SK-N-SH (cell line): ENCODE data around the gene MRPL23. TPM values are rescaled to one million over a fixed set of nuclear protein-coding genes. Genes with fewer than 3 reads are reported as not detected.

ENCODE experiments used
- CTCF ChIA-PET: fragments of 300-600, 350-600 bp; formaldehyde crosslinking; extraction: SDS; loops from one replicate; lab custom pipeline; 2021; lab: Yijun Ruan, JAX
- POLR2A ChIA-PET: fragments of 350-600 bp; sonication (Branson Sonifier 250); formaldehyde crosslinking; extraction: SDS; loops from one replicate; lab custom pipeline; 2020; ENCODE audit warnings: antibody characterized with exemption, inconsistent platforms; lab: Yijun Ruan, JAX
- DNase-seq: peaks from one replicate; pipeline ENCODE4 v3.0.0; 2012
- H2AFZ ChIP-seq: fragments of 200-600 bp; sonication (generic); 2 replicates; pipeline ENCODE4 v1.8.1; 2016; ENCODE audit warnings: antibody characterized with exemption, mild to moderate bottlenecking, low read depth
- H3F3A ChIP-seq: fragments of 200-600 bp; sonication (generic); replicated peaks from 2 replicates; pipeline ENCODE3; 2016; ENCODE audit warnings: antibody characterized with exemption, mild to moderate bottlenecking; ENCODE audit not compliant: insufficient read depth
- H3K27ac ChIP-seq, 2 experiments: fragments of 200-500 bp in 1 of 2; fragments of 200-600 bp in 1 of 2; sonication (Bioruptor generic) in 1 of 2; sonication (generic), shearing (Covaris generic) in 1 of 2; 2 replicates each; pipeline versions ENCODE4 v1.5.1 to v1.6.1; 2014 to 2016; ENCODE audit warnings: low read depth in 2 of 2, inconsistent platforms in 1 of 2, low read length in 1 of 2, mild to moderate bottlenecking in 1 of 2, mixed read lengths in 1 of 2
- H3K27me3 ChIP-seq: fragments of 200-600 bp; sonication (generic), shearing (Covaris generic); 2 replicates; pipeline ENCODE4 v1.6.1; 2016; ENCODE audit warnings: mixed run types; ENCODE audit not compliant: insufficient read depth
- H3K36me3 ChIP-seq, 2 experiments: fragments of 200-500 bp in 1 of 2; fragments of 200-600 bp in 1 of 2; sonication (Bioruptor generic) in 1 of 2; sonication (generic) in 1 of 2; replicated peaks in 1 of 2; 2 replicates each; pipeline versions ENCODE3 to v1.5.1; 2014 to 2016; ENCODE audit warnings: low read length in 1 of 2, mild to moderate bottlenecking in 1 of 2; ENCODE audit not compliant: insufficient read depth in 2 of 2, control insufficient read depth in 1 of 2
- H3K4me1 ChIP-seq, 2 experiments: fragments of 200-500 bp in 1 of 2; fragments of 200-600 bp in 1 of 2; sonication (Bioruptor generic) in 1 of 2; sonication (generic), shearing (Covaris generic) in 1 of 2; 2 replicates each; pipeline versions ENCODE4 v1.5.1 to v1.6.1; 2014 to 2016; ENCODE audit warnings: low read depth in 1 of 2, low read length in 1 of 2, mixed run types in 1 of 2; ENCODE audit not compliant: insufficient read depth in 2 of 2, control insufficient read depth in 1 of 2
- H3K4me2 ChIP-seq: fragments of 200-600 bp; sonication (generic), shearing (Covaris generic); 2 replicates; pipeline ENCODE4 v1.6.1; 2017; ENCODE audit warnings: mixed run types
- H3K4me3 ChIP-seq, 2 experiments: fragments of 200-500 bp in 1 of 2; fragments of 200-600 bp in 1 of 2; sonication (Bioruptor generic) in 1 of 2; sonication (generic), shearing (Covaris generic) in 1 of 2; 2 replicates each; pipeline versions ENCODE4 v1.5.1 to v1.8.1; 2014 to 2016; ENCODE audit warnings: low read depth in 2 of 2, inconsistent platforms in 1 of 2, low read length in 1 of 2, mild to moderate bottlenecking in 1 of 2, mixed read lengths in 1 of 2, moderate library complexity in 1 of 2
- H3K79me2 ChIP-seq: fragments of 200-600 bp; sonication (generic); 2 replicates; pipeline ENCODE4 v1.8.1; 2017; ENCODE audit warnings: mild to moderate bottlenecking; ENCODE audit not compliant: insufficient read depth
- H3K9ac ChIP-seq: fragments of 200-600 bp; sonication (generic); 2 replicates; pipeline ENCODE4 v1.6.1; 2017; ENCODE audit warnings: mixed run types
- H3K9me2 ChIP-seq: fragments of 200-600 bp; sonication (generic); 2 replicates; pipeline ENCODE4 v1.6.1; 2017; ENCODE audit warnings: mixed run types
- H3K9me3 ChIP-seq: fragments of 200-600 bp; sonication (generic); 2 replicates; pipeline ENCODE4 v1.6.1; 2017; ENCODE audit warnings: mixed run types, mild to moderate bottlenecking, moderate library complexity
- H4K20me1 ChIP-seq: fragments of 200-600 bp; sonication (generic); 2 replicates; pipeline ENCODE4 v1.6.1; 2017; ENCODE audit warnings: mild to moderate bottlenecking, mixed run types; ENCODE audit not compliant: insufficient read depth
- ELF1 ChIP-seq: IDR thresholded peaks from 2 replicates; pipeline ENCODE4 v1.4.0; 2012
- EP300 ChIP-seq, 2 experiments: IDR thresholded peaks; 2 replicates each; pipeline versions ENCODE4 v1.4.0 to v1.6.1; 2012; ENCODE audit warnings: borderline replicate concordance in 1 of 2, low read depth in 1 of 2, low read length in 1 of 2
- FOSL2 ChIP-seq: IDR thresholded peaks from 2 replicates; pipeline ENCODE4 v1.4.0; 2012; ENCODE audit warnings: low read depth, mild to moderate bottlenecking, moderate library complexity, borderline replicate concordance
- FOXJ3 ChIP-seq: sonication (generic); formaldehyde crosslinking; IDR thresholded peaks from 2 replicates; pipeline ENCODE4 v1.5.1; 2020; ENCODE audit warnings: mild to moderate bottlenecking, missing genetic modification reagents
- FOXM1 ChIP-seq: IDR thresholded peaks from 2 replicates; pipeline ENCODE4 v1.4.0; 2012; ENCODE audit warnings: low read depth, mild to moderate bottlenecking
- MEF2A ChIP-seq: IDR thresholded peaks from 2 replicates; pipeline ENCODE4 v1.4.0; 2012; ENCODE audit warnings: low read depth, borderline replicate concordance
- NRF1 ChIP-seq: IDR thresholded peaks from 2 replicates; pipeline ENCODE4 v1.6.1; 2012; ENCODE audit warnings: low read depth, mild to moderate bottlenecking, low read length
- TEAD4 ChIP-seq: IDR thresholded peaks from 2 replicates; pipeline ENCODE4 v1.4.0; 2012; ENCODE audit warnings: mild to moderate bottlenecking, borderline replicate concordance; ENCODE audit not compliant: insufficient read depth
- WGBS: methylation state at CpG from one replicate; pipeline ENCODE4 v1.1.6; 2017; ENCODE audit warnings: low lambda C conversion rate; 5-methylcytosine and 5-hydroxymethylcytosine counted together
- polyA plus RNA-seq, 3 experiments: library from polyadenylated mRNA; depleted of rRNA; stranded (reverse); fragments of >200 nt; gene quantifications; 2 replicates each; pipeline ENCODE4 v1.2.3, GENCODE V29; 2012
- TF ChIP-seq, protein P1 (sequence below): IDR thresholded peaks from 2 replicates; pipeline ENCODE4 v1.6.1; 2012; ENCODE audit warnings: mild to moderate bottlenecking, low read depth, low read length, moderate library complexity

The MRPL23 gene
- polyA plus RNA-seq, 1 of the 3 experiments (the other 2 are of a cell fraction): 264 TPM

DNA sequence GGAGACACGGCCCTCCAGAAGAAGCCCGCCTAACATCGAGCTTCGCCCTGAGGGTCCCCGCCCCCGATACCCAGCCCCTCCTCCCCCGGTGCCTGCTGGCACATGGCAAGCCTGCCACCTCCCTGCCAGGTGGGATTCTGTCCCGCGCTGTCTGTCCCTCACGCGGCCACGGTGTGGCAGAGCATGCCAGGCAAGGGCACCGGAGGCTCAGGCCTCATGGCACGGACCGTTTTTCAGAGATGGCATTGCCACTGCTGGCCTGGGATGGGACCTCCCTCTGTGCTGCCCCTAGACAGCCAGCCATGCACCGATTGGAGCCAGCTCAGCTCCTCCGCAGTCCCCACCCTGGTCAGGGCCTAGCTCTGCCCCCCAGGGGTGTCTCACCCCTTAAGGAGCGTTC, 19.4 kb downstream of the MRPL23 start (continued):
- no peak for TF ChIP-seq NRF1
- no peak for TF ChIP-seq TEAD4
- TF ChIP-seq EP300 (IDR thresholded peaks at IDR 0.05; ENCODE audit: borderline replicate concordance in 1 of 2, low read depth in 1 of 2, low read length in 1 of 2): no peak
- TF ChIP-seq FOSL2: no peak

DNA sequence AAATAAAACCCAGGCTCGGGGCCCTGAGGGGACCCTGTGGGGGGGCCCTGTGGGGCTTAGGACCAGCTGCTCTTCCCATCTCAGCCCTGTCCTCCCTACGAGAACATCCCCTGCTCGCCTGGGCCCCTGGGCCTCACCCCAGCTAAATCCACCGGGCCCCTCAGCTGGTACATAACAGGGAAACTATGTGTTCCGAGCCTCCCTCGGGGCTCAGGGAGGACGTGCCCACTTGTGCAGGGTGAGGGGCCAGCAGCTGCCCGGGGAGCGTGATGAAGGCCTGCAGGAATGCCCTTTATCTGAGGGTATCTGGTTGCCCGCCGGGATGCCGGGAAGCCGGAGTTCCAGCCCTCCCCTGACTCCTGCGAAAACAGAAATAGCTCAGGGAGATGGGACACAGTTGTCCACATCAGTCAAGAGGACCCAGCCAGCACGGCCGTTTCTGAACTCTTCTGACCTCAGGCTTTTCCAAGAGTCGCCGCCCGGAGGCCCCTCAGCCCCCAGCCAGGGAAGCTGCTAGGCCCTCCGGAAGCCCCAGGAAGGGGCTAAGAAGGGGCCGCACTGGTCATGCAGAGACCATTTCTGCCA, 20.6 kb downstream of the MRPL23 start:
- Histone ChIP-seq H3K4me1 (no peaks in the 10 kb centered on the region), H3K9me3 (no peaks in the 10 kb centered on the region), H3K9ac (no peak overlapping the region), H3K9me2 (no peaks in the 10 kb centered on the region), H3K4me3 (no peak overlapping the region), H3K4me2 (no peak overlapping the region), H3K27ac (no peak overlapping the region), H4K20me1 (no peaks in the 10 kb centered on the region), H3K36me3 (no peaks in the 10 kb centered on the region), H3K27me3 (no peaks in the 10 kb centered on the region), H3F3A (no peaks in the 10 kb centered on the region), H2AFZ (no peak overlapping the region), H3K79me2 (no peaks in the 10 kb centered on the region)
- ChIA-PET CTCF (interaction anchor here (0.7 to 5.2 kb wide), 18 partner anchors 11 to 328 kb away, joined by 3 to 36 read pairs (median 4); partner anchors contain the start of genes H19, MRPL23, SYT8 and TH), POLR2A (interaction anchor here (0.9 to 1.3 kb wide), 7 partner anchors 9 to 85 kb away, joined by 3 to 7 read pairs (median 5); partner anchors contain the start of gene H19)
- no peak for DNase-seq
- WGBS: no CpG with 5 or more reads among the region's 21 CpGs
- TF ChIP-seq FOXM1 (no peak), ELF1 (no peak), NRF1 (no peak), MEF2A (no peak)

- no peak overlapping the region for H3K4me2 ChIP-seq
- H3K4me3 ChIP-seq: no peak overlapping the region
- CTCF ChIA-PET: interaction anchor here (0.7 to 5.2 kb wide), 18 partner anchors 8 to 318 kb away, joined by 3 to 36 read pairs (median 4); partner anchors contain the start of gene TNNI2
- H3K9ac ChIP-seq: no peak overlapping the region
- DNase-seq: no peak
- no peaks in the 10 kb centered on the region for H3K27me3 ChIP-seq
- no peaks in the 10 kb centered on the region for H3K4me1 ChIP-seq
- no peaks in the 10 kb centered on the region for H3K9me3 ChIP-seq
- TF ChIP-seq, protein P1, sequence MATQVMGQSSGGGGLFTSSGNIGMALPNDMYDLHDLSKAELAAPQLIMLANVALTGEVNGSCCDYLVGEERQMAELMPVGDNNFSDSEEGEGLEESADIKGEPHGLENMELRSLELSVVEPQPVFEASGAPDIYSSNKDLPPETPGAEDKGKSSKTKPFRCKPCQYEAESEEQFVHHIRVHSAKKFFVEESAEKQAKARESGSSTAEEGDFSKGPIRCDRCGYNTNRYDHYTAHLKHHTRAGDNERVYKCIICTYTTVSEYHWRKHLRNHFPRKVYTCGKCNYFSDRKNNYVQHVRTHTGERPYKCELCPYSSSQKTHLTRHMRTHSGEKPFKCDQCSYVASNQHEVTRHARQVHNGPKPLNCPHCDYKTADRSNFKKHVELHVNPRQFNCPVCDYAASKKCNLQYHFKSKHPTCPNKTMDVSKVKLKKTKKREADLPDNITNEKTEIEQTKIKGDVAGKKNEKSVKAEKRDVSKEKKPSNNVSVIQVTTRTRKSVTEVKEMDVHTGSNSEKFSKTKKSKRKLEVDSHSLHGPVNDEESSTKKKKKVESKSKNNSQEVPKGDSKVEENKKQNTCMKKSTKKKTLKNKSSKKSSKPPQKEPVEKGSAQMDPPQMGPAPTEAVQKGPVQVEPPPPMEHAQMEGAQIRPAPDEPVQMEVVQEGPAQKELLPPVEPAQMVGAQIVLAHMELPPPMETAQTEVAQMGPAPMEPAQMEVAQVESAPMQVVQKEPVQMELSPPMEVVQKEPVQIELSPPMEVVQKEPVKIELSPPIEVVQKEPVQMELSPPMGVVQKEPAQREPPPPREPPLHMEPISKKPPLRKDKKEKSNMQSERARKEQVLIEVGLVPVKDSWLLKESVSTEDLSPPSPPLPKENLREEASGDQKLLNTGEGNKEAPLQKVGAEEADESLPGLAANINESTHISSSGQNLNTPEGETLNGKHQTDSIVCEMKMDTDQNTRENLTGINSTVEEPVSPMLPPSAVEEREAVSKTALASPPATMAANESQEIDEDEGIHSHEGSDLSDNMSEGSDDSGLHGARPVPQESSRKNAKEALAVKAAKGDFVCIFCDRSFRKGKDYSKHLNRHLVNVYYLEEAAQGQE: no peak
- TF ChIP-seq FOXJ3: no peak
- H3K36me3 ChIP-seq: no peaks in the 10 kb centered on the region
- no peaks in the 10 kb centered on the region for H3K9me2 ChIP-seq
- POLR2A ChIA-PET: interaction anchor here (1.0 to 1.7 kb wide), 5 partner anchors 12 to 86 kb away, joined by 3 to 7 read pairs (median 6); no protein-coding TSS in a partner anchor
- no peaks in the 10 kb centered on the region for H3K79me2 ChIP-seq
- WGBS: 80% methylated on average over 1 of the region's 24 CpGs
- H4K20me1 ChIP-seq: no peaks in the 10 kb centered on the region
- H3F3A ChIP-seq: no peaks in the 10 kb centered on the region
- no peak overlapping the region; a peak in 1 of 4 replicates for H3K27ac ChIP-seq
- no peak overlapping the region for H2AFZ ChIP-seq
These were observed 21.4 kb downstream of the MRPL23 start for GRCh38 chr11:1968454-1969002.
